Cardiac septum (tissue), 1 donor: ENCODE measurements around the gene SLC31A2. TPM values are rescaled to one million over a fixed set of nuclear protein-coding genes. Genes with fewer than 3 reads are reported as not detected.

Source experiments
- DNase-seq: peaks from one replicate; pipeline ENCODE4 v3.0.0-alpha.2; 2020; ENCODE audit warnings: low spot score
- intact Hi-C: fragments of 100-400 bp; cut with DNase I; formaldehyde crosslinking; loops from one replicate; pipeline ENCODE4 v1.14.0; 2022
- total RNA-seq: library from RNA; stranded (reverse); fragmentation: NEBNext Ultra II Directional; extraction: Animal tissue kit (Norgen Biotek cat#: 25700); gene quantifications from one replicate; pipeline ENCODE4 v1.2.1, GENCODE V29; 2021
- donor health status: DM: no; HTN: no; CAD: no.

The SLC31A2 gene
- total RNA-seq, 1 donor from 2014 or later, result 4.7 TPM

DNA sequence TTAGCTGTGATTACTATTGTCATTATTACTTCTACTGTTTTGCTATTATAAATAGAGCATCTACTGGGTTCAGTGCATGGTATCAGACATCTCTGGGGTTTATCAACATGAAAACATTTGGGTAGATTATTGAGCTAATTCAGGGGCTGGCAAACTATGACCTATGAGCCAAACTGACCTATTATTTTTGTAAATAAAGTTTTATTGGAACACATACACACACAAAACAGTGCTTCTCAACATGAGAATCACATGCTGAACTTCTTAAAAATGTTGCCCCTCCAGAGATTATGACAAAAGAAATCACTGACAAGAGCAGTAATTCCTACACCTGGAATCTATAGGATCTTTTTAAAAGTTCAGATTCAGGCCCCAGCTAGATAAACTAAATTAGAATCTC, 30.4 kb downstream of the SLC31A2 start:
- no peak for DNase-seq
- intact Hi-C loops, result no loop called here

DNA sequence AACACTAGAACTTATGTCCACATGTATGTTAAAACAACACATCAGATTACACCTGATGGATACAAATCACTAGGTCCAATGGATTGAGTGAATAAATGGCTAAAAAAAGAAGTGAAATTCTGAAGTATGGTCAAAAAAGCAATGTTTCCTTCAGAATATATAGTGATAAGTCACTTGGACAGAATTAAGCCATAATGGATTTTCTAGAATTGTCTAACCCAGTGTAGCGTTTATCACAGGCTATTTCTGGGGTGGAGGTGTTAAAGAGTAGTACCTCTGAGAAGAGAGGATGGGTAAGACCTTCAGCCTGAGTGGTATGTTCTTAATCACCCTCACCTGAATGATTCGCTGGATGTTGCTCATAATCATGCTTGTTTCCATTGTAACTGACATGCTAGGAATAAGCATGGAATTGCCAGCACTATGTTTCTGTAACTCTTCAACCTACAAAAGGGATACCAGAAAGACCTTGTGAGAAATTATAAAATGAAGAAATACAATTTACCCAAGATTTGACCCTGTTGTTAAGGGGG, 33.2 kb downstream of the SLC31A2 start:
- DNase-seq, result no peak
- intact Hi-C loops, result no loop called here

- intact Hi-C loops, result no loop called here
- DNase-seq, result no peak
Observed at GRCh38 chr9:113184539-113184938, 33.7 kb downstream of the SLC31A2 start.

GRCh38 chr9:113185271-113185670, 34.5 kb downstream of the SLC31A2 start:
- intact Hi-C loops, result no loop called here
- no peak for DNase-seq

- intact Hi-C loops, result no loop called here
- no peak for DNase-seq
Observed at GRCh38 chr9:113186137-113186755, 35.4 kb downstream of the SLC31A2 start.

DNA sequence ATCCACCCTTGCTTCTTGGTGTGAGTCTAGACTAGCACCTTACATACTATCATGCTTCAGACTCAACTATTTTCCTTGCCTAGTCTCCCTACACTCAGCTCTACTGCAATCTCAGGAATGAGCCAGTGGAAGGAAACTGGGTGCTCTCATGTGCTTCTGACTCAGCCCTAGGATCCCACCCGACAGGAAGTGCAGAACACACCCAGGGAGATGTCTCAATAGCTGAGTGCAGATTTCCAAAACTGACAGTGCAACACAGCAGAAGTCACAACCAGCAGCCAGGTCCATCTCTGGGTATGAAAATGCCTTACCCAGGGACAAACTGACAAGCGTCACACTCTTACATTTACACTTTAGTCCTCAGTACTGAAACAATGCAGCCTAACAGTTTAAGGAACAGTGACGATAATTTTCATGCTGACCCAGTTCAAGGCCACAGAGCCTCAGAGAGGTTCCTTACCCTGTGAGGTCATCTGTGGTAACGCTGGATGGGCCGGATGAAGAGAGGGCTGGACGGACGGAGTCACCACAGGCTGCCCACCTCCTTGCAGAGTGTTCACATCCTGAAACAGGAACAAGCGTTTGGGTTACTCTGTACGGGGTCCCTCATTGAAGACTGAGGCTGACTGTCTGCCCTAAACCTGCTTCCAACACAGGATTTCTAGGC, 37.3 kb downstream of the SLC31A2 start:
- no peak for DNase-seq
- intact Hi-C loops, result no loop called here

- DNase-seq, result no peak
- intact Hi-C loops, result no loop called here
Observed at GRCh38 chr9:113192455-113192854, 41.6 kb downstream of the SLC31A2 start.

DNA sequence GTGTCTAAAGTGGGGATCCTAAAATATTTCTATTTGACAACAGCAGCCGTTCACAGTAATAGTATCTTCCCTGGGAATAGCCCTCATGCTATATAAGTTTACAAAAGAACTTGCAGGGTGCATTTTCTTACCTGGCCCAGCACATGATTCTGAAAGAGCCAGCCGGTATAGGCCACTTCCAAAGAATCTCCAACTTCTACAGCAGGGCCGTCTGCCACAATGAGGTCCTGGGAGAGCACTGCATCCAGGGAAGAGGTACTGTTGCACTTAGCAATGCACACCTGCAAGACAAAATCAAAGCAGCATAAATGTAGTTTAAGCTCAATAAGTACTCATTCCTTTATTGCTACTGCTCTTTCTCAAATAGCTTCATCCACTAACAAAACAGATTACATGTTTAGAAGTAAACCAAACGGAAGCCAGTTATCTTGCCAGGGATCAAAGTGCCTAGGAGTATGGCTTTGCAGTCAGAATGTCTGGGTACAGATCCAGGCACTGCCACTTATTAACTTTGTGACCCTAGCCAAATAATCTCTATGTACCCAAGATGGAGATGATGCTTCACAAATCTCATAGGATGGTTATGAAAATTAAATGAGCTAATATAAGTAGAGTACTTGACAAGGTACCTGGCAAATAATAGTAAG, 49.0 kb downstream of the SLC31A2 start:
- intact Hi-C loops, result no loop called here
- DNase-seq, result no peak

DNA sequence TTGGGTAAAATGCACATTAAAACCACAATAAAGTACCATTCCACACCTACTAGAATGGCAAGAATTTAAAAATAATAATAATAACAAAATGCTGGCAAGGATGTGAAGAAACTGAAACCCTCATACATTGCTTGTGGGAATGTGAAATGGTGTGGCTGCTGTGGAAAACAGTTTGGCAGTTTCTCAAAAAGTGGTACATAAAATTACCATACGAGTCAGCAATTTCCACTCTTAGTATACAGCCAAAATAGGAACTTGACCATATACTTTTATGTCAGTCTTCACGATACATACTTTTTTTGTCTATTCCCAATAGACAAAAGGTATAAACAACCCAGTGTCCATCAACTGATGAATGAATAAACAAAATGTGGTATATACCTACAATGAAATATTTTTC, 54.6 kb downstream of the SLC31A2 start:
- intact Hi-C loops, result no loop called here
- DNase-seq, result no peak

- intact Hi-C loops, result no loop called here
- DNase-seq, result no peak
Observed at GRCh38 chr9:113205861-113206260, 55.1 kb downstream of the SLC31A2 start.

- intact Hi-C loops, result no loop called here
- no peak for DNase-seq
Observed at GRCh38 chr9:113210815-113211214, 60.0 kb downstream of the SLC31A2 start.

Other genes starting within 250 kb of the SLC31A2 start
- gene ZNF883, start 138.8 kb upstream of the SLC31A2 start, total RNA-seq, result 2.4 TPM
- gene ZFP37, start 94.3 kb upstream of the SLC31A2 start, total RNA-seq, result 2.0 TPM
- 17.9 TPM for gene FKBP15, start 70.3 kb downstream of the SLC31A2 start, total RNA-seq
- 9.6 TPM for gene SLC31A1, start 70.5 kb downstream of the SLC31A2 start, total RNA-seq
- 35.1 TPM for gene CDC26, start 124.6 kb downstream of the SLC31A2 start, total RNA-seq
- gene PRPF4, start 124.7 kb downstream of the SLC31A2 start, total RNA-seq, result 10.5 TPM
- gene RNF183, start 152.4 kb downstream of the SLC31A2 start, total RNA-seq, result not detected
- gene WDR31, start 189.3 kb downstream of the SLC31A2 start, total RNA-seq, result 10.9 TPM
- 1.7 TPM for gene BSPRY, start 198.5 kb downstream of the SLC31A2 start, total RNA-seq
- gene HDHD3, start 226.0 kb downstream of the SLC31A2 start, total RNA-seq, result 14.3 TPM